ENCODE results near the gene LSP1.
"Not testable (repeated sequence)": the region's sequence is repeated elsewhere in the genome, so short reads cannot be mapped to it uniquely, and the experiment has no call there.

The LSP1 gene

DNA sequence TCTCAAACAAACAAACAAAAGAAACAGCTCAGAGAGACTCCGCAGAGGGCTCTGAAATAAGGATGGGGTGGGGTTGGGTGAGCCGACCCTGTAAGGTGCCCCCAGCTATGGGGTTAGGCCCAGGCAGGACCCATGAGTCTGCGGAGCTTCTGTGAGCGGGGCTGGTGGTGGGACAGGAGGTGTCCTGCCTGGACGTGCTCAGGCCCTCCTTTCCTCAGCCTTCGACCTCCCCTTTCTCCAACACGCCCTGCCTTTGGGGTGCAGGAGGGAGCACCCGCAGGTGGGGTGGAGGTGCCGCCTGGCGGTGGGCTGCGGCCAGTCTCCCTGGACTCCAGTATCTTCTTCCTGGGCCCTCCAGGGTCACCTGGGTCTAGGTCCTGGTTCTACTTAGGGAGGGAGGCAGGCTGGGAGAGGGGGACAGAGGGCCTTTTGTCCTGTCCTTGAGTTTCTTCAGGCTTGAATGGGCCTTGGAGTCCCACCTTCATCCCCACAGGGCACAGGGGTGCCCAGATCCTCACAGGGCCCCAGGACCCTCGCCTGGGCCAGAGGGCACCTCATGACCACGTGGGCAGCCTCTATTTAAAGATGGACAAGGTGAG, 26.6 kb downstream of the LSP1 start:
- no peak for DNase-seq

- DNase-seq, result no peak
These were observed 27.2 kb downstream of the LSP1 start for GRCh38 chr11:1879941-1880720.

DNA sequence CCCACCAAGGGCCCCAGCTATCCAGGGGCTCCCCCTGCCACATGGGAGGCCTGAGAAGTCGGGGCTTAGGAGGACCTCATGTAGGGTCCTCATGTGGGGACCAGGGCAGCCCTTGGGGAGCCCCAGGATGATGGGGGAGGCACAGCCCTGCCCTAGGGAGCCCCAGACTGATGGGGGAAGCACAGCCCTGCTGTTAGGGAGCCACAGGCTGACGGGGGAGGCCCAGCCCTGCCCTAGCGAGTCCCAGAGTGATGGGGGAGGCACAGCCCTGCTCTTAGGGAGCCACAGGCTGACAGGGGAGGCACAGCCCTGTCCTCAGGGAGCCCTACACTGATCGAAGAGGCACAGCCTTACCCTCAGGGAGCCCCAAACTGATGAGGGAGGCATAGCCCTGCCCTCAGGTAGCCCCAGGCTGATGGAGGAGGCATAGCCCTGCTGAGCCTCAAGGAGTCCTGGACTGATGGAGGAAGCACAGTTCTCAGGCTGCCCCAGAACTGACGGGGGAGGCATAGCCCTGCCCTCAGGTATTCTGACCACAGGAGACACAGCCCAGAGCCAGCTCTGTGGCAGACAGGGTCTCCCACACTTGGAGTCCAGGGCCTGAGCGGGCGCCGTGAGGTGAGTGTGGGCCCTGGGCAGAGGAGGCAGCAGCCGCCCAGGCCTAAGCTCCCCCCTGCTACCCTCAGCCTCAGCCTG, 28.0 kb downstream of the LSP1 start:
- DNase-seq, result no peak

GRCh38 chr11:1881442-1882264, 28.8 kb downstream of the LSP1 start:
- DNase-seq, result no peak

DNA sequence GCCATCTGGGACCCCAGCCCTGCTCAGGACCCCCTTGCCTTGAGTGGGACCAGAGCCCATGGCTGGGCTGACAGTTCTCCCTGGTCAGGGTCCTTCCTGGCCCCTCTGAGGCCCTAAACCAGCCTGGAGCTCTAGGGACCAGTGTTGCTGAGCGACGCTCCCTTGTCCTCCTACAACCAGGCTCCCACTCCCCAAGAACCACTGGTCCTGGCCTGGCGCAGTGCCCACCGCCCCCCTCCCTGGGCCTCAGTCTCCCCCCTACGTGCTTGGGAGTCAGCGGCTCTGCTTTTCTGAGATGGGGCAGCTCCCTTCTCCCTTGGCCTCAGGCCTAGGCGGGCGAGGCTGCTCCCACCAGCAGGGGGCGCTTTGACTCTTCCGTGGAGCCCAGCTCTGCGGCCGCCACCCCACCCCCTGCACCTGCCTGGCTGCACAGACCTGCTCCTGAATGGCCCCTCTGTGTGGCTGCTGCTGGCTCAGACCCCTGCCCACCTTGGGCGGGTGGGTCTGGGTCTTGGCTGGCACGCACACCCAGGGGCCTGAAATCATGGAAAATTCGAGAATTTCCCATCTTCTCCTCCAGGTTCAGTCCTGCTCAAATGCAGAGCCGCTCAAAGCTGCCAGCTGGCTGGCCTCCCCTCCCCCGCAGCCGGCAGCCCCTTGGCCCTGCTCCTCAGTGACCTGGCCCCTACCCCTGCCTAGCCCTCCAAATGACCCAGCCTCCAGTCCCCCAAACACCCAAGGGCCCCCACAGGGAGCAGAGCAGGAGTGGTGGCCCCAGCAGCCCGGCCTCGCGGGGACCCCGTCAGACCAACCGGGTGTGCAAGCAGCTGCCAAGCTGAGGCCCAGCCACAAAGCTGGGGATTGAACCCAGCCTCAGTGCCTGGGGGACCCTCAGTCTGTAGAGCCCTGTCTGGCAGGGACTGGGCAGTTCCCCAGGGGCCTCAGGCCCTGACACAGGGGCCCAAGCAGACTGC, 29.7 kb downstream of the LSP1 start:
- peak; percentile 66 to 71 for DNase-seq

GRCh38 chr11:1883346-1884302, 30.7 kb downstream of the LSP1 start:
- DNase-seq, result no peak

- no peak for DNase-seq
These were observed 31.4 kb downstream of the LSP1 start for GRCh38 chr11:1884303-1884700.

- DNase-seq, result not testable (repeated sequence)
These were observed 33.7 kb downstream of the LSP1 start for GRCh38 chr11:1886551-1886950.

GRCh38 chr11:1887451-1888346, 34.8 kb downstream of the LSP1 start:
- no peak for DNase-seq

DNA sequence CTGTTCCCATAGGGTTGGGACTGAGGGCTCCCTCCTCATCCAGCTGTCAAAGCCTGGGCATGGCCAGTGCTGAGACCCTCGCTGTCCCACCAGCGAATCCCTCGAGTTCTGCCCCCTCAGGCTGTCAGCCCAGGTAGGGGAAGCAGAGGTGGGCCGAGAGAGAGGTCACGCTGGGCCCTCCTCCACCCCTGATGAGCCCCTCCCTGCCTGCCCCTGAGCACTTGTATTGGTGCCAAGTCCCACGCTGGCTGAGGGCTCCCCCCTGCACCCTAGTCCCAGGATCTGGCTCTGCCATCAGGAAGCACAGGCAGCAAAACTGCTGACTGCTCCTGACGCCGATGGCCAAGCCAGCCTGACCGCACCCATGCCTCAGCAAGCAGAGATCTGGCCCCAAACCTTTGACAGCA, 35.5 kb downstream of the LSP1 start:
- DNase-seq, result no peak

DNA sequence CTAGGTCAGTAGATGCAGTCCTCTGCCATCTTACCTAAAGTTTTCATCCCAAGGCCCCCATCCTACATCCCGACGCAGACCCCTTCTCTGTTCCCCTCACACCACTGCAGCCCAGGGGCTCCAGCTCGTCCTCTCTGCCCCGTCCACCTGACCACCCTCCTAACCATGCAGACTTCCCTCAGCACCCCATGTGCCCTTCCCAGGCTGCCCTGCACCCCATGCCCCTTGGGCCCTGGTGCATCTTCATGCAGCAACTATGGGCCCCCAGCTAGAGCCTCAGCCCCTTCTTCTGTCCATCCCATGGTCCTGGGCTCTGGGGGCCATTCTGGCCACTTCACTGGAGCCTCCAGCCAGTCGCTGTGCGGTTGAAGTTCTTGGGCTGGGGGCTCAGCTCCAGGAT, 35.9 kb downstream of the LSP1 start:
- no peak for DNase-seq

- peak; percentile 56 to 63 for DNase-seq
These were observed 36.5 kb downstream of the LSP1 start for GRCh38 chr11:1889224-1889930.

- DNase-seq, result no peak
These were observed 37.3 kb downstream of the LSP1 start for GRCh38 chr11:1889941-1890855.

- no peak for DNase-seq
These were observed 38.3 kb downstream of the LSP1 start for GRCh38 chr11:1890856-1891830.

DNA sequence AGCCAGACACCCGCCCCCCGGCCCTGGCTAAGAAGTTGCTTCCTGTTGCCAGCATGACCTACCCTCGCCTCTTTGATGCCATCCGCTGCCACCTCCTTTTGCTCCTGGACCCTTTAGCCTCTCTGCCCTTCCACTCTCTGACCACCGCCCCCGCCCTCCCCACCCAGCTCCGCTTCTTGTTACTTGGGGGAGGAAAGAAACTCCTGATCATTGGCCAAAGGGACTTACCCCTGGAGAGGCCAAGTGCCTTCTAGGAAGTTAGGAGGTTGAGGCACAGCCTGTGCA, 38.9 kb downstream of the LSP1 start, which contains the start of gene PRR33:
Gene PRR33, minus strand, starts transcription at position 65 of the 285 bp plus-strand sequence. CDS start 1,311 bp downstream, outside the sequence.
- no peak for DNase-seq

DNA sequence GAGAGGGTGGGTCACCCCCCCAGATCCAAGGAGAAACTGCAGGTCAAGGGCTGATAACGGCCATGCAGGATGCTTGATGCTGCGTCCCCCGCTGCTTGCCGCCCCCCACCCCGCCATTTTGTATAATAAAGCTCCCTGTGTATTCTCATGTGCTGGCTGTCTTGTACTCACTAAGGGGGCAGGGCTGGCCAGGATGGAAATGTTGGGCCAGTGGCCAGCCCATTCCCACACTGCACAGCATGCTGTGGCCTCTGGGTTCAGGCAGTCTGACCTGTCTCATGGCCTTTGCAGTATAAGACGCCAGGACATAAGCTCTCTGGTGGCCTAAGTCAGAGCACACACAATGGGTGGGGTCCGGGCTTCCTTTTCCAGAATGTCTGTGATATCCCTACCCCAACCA, 39.2 kb downstream of the LSP1 start:
- DNase-seq, result no peak

GRCh38 chr11:1892558-1892957, 39.7 kb downstream of the LSP1 start:
- DNase-seq, result no peak
